Trophoblast cell (in vitro differentiated cells and primary cell): ENCODE results near the gene DDX53. TPM values are rescaled to one million over a fixed set of nuclear protein-coding genes. Genes with fewer than 3 reads are reported as not detected.

ENCODE experiments used
- DNase-seq, 2 donors: peaks; one replicate each; pipeline ENCODE4 v3.0.0-alpha.2; 2016
- H2AFZ ChIP-seq: 2 replicates; pipeline ENCODE4 v1.6.1; 2013; ENCODE audit warnings: low read length, moderate library complexity, mild to moderate bottlenecking; ENCODE audit not compliant: insufficient read depth, poor library complexity
- H2AK5ac ChIP-seq: 2 replicates; pipeline ENCODE4 v1.6.1; 2013; ENCODE audit warnings: mild to moderate bottlenecking, low read length
- H2BK120ac ChIP-seq: 2 replicates; pipeline ENCODE4 v1.6.1; 2013; ENCODE audit warnings: low read length, mild to moderate bottlenecking, moderate library complexity; ENCODE audit not compliant: insufficient read depth, poor library complexity
- H2BK12ac ChIP-seq: 2 replicates; pipeline ENCODE4 v1.6.1; 2013; ENCODE audit warnings: mild to moderate bottlenecking, low read length, moderate library complexity
- H2BK5ac ChIP-seq: 2 replicates; pipeline ENCODE4 v1.6.1; 2013; ENCODE audit warnings: low read length, low read depth, moderate library complexity, mild to moderate bottlenecking; ENCODE audit not compliant: poor library complexity
- H3K14ac ChIP-seq: 2 replicates; pipeline ENCODE4 v1.6.1; 2013; ENCODE audit warnings: mild to moderate bottlenecking, low read length
- H3K18ac ChIP-seq: 2 replicates; pipeline ENCODE4 v1.6.1; 2013; ENCODE audit warnings: mild to moderate bottlenecking, low read length
- H3K23ac ChIP-seq: 2 replicates; pipeline ENCODE4 v1.6.1; 2013; ENCODE audit warnings: low read length
- H3K27ac ChIP-seq: 2 replicates; pipeline ENCODE4 v1.5.1; 2013; ENCODE audit warnings: low read depth, mild to moderate bottlenecking, inconsistent platforms, low read length, moderate library complexity
- H3K27me3 ChIP-seq: 2 replicates; pipeline ENCODE4 v1.6.1; 2013; ENCODE audit warnings: inconsistent platforms, mild to moderate bottlenecking, low read length, moderate library complexity; ENCODE audit not compliant: insufficient read depth
- H3K36me3 ChIP-seq, 2 experiments: 1 replicate in 1 of 2; 2 replicates in 1 of 2; pipeline ENCODE4 v1.6.1; 2013; ENCODE audit warnings: low read length in 2 of 2, mild to moderate bottlenecking in 2 of 2, moderate library complexity in 1 of 2; ENCODE audit not compliant: insufficient read depth in 2 of 2, control insufficient read depth in 1 of 2
- H3K4ac ChIP-seq: 2 replicates; pipeline ENCODE4 v1.6.1; 2013; ENCODE audit warnings: low read depth, mild to moderate bottlenecking, low read length, moderate library complexity
- H3K4me1 ChIP-seq, 2 experiments: 1 replicate in 1 of 2; 2 replicates in 1 of 2; pipeline ENCODE4 v1.6.1; 2013; ENCODE audit warnings: low read length in 2 of 2, mild to moderate bottlenecking in 2 of 2, moderate library complexity in 1 of 2; ENCODE audit not compliant: insufficient read depth in 2 of 2, control insufficient read depth in 1 of 2
- H3K4me2 ChIP-seq: 2 replicates; pipeline ENCODE4 v1.6.1; 2013; ENCODE audit warnings: inconsistent platforms, mild to moderate bottlenecking, low read length, moderate library complexity
- H3K4me3 ChIP-seq: 2 replicates; pipeline ENCODE4 v1.5.1; 2013; ENCODE audit warnings: mild to moderate bottlenecking, low read depth, low read length, inconsistent platforms
- H3K79me1 ChIP-seq: one replicate; pipeline ENCODE4 v1.6.1; 2013; ENCODE audit warnings: low read length
- H3K79me2 ChIP-seq: 2 replicates; pipeline ENCODE4 v1.6.1; 2013; ENCODE audit warnings: low read length, mild to moderate bottlenecking; ENCODE audit not compliant: control insufficient read depth, insufficient read depth, poor library complexity
- H3K9ac ChIP-seq: 2 replicates; pipeline ENCODE4 v1.6.1; 2013; ENCODE audit warnings: mild to moderate bottlenecking, low read length
- H3K9me3 ChIP-seq: 2 replicates; pipeline ENCODE4 v1.6.1; 2013; ENCODE audit warnings: low read depth, mild to moderate bottlenecking, control low read depth, inconsistent platforms, low read length; ENCODE audit not compliant: insufficient read depth
- H4K12ac ChIP-seq: 2 replicates; pipeline ENCODE4 v1.6.1; 2013; ENCODE audit warnings: low read depth, mild to moderate bottlenecking, low read length, moderate library complexity
- H4K8ac ChIP-seq: 2 replicates; pipeline ENCODE4 v1.6.1; 2013; ENCODE audit warnings: low read depth, mild to moderate bottlenecking, low read length, moderate library complexity
- H4K91ac ChIP-seq: one replicate; pipeline ENCODE4 v1.6.1; 2013; ENCODE audit warnings: low read depth, mild to moderate bottlenecking, low read length, moderate library complexity
- WGBS: extraction: QIAGEN DNeasy Blood & Tissue Kit; methylation state at CpG from one replicate; pipeline ENCODE4 v1.1.7; 2013; ENCODE audit warnings: missing lambda C conversion rate; ENCODE audit not compliant: insufficient read length, insufficient coverage; ENCODE audit errors: extremely low coverage; 5-methylcytosine and 5-hydroxymethylcytosine counted together
- polyA plus RNA-seq: library from polyadenylated mRNA; stranded (reverse); fragments of 200-250 nt; gene quantifications from 2 replicates; pipeline ENCODE4 v1.2.3, GENCODE V29; 2013

Gene DDX53
- not detected in 2 replicates for polyA plus RNA-seq

DNA sequence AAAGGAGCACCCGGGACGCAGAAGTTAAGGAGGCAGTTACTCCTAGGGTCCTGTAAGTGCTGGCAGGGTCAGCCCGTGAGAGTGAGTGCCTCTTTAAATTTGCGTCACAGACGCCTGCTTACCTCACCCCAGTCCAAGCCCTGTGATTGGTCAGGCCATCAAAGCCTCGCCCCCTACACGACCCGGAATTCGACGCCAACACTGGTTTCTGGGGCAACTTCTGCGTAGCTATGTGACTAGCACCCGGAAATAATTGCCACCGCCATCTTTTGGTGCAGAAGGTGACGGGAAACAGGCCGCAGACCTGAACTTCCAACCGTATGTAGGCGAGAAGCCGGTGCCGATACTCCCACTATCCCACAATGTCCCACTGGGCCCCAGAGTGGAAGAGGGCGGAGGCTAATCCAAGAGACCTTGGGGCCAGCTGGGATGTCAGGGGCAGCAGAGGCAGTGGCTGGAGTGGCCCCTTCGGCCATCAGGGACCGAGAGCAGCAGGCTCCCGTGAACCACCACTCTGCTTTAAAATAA lies at the start of gene DDX53:
Gene DDX53 (plus strand): TSS at position 265 of the 528 bp plus-strand sequence. CDS start 98 bp downstream, at position 363.
- H3K9me3 ChIP-seq: no peaks in the 10 kb centered on the region
- H2AFZ ChIP-seq: no peak within 1 kb of the TSS
- H3K27me3 ChIP-seq: no peaks in the 10 kb centered on the region
- H3K36me3 ChIP-seq: no peaks in the 10 kb centered on the region
- no CpG with 5 or more reads among the region's 23 CpGs for WGBS
- no peak within 1 kb of the TSS for H3K4me2 ChIP-seq
- H3K79me2 ChIP-seq: no peaks in the 10 kb centered on the region
- no peak within 1 kb of the TSS for H3K4me3 ChIP-seq
- no peak within 1 kb of the TSS for H2BK12ac ChIP-seq
- H3K9ac ChIP-seq: no peak within 1 kb of the TSS
- H2BK5ac ChIP-seq: no peak within 1 kb of the TSS
- H3K14ac ChIP-seq: no peak within 1 kb of the TSS
- no peaks in the 10 kb centered on the region for H3K79me1 ChIP-seq
- H4K12ac ChIP-seq: no peak within 1 kb of the TSS
- H3K4ac ChIP-seq: no peak within 1 kb of the TSS
- H2AK5ac ChIP-seq: no peak within 1 kb of the TSS
- no peak within 1 kb of the TSS for H3K23ac ChIP-seq
- no peak within 1 kb of the TSS for H4K8ac ChIP-seq
- H3K18ac ChIP-seq: no peak within 1 kb of the TSS
- no peaks in the 10 kb centered on the region for H3K4me1 ChIP-seq
- H2BK120ac ChIP-seq: no peak within 1 kb of the TSS
- H4K91ac ChIP-seq: no peak within 1 kb of the TSS
- H3K27ac ChIP-seq: no peak within 1 kb of the TSS
- no peak for DNase-seq

DNA sequence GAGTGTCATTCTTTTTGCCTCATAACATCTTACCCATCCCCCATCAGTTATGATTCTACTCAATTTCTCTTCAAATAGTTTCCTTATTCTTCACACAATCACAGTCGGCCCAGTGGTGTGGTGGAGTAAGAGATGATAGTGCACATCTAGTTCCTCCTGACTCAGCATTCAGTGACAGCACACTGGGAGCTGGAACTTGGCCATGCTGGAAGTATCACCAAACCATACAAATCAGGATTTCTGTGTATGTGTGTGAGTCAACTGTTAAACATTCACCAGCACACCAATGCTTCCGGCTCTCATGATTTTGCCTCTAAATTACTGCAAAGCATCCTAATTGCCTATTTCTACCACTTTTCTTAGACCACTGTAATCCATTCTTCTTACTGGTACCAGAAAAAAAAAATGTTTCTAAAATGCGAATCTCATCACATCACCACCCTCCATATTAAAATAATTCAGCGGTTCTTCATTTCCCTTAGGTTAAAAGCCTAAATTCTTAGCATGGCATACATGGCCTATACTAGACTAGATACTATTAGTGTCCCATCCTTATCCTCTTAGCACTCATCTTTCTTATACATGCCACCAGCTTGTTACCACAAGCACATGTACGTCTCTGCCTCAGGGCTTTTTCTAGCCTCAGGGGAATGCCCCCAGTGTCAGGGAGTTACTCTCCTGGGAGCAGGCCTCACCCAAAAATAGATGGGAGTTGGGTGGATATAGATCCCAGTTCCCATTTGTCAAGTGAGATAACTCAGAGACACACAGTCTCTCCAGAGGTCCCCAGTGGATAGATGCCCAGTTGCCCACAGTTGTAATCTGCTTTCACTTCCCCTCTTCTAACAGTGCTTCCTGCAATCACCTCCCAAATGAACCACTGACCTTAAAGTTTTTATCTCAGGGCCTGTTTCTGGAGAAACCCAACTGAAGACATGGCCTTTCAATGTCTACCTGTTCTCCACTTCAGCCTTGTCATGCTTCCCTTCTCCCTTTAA lies 49.2 kb upstream of the DDX53 start:
- Histone ChIP-seq H3K4me3 (no peak overlapping the region), H3K9ac (no peak overlapping the region), H3K14ac (no peak overlapping the region), H3K4me2 (no peak overlapping the region), H3K79me1 (no peaks in the 10 kb centered on the region), H3K23ac (no peak overlapping the region), H2BK120ac (no peak overlapping the region), H2AK5ac (no peak overlapping the region), H3K18ac (no peak overlapping the region), H2BK5ac (no peak overlapping the region), H3K27ac (no peak overlapping the region), H3K4me1 (no peaks in the 10 kb centered on the region), H3K79me2 (no peaks in the 10 kb centered on the region), H3K9me3 (no peaks in the 10 kb centered on the region), H3K27me3 (no peaks in the 10 kb centered on the region), H3K4ac (no peak overlapping the region), H4K91ac (no peak overlapping the region), H3K36me3 (no peaks in the 10 kb centered on the region), H2AFZ (no peak overlapping the region), H2BK12ac (no peak overlapping the region), H4K8ac (no peak overlapping the region), H4K12ac (no peak overlapping the region)
- WGBS: no CpG with 5 or more reads among the region's 5 CpGs
- peak in 1 of 2 donors; percentile 7 for DNase-seq

DNA sequence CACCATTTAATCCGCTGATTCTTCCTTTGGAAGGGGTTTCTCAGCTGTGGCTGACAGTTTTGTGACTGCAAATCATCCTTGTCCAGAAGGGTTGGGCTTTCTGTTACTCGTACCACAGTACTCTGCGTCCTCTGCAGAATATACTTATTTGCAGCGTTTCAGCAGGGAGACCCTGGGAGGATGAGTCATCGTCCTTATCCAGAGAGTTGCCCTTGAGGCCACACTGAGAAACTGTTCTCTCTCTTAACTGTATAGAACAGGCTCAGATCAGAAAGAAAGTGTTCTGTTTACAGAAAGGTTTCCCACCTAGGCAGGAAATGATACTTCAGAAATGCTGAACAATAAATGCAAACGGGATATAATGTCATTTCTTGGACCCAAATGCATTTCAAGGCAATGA lies 47.8 kb upstream of the DDX53 start:
- Histone ChIP-seq H3K36me3 (no peaks in the 10 kb centered on the region), H3K4ac (no peak overlapping the region), H2BK12ac (no peak overlapping the region), H3K79me2 (no peaks in the 10 kb centered on the region), H3K27me3 (no peaks in the 10 kb centered on the region), H3K14ac (no peak overlapping the region), H3K27ac (no peak overlapping the region), H4K91ac (no peak overlapping the region), H4K8ac (no peak overlapping the region), H3K4me2 (no peak overlapping the region), H2AK5ac (no peak overlapping the region), H3K18ac (no peak overlapping the region), H3K4me3 (no peak overlapping the region), H2BK120ac (no peak overlapping the region), H4K12ac (no peak overlapping the region), H3K9ac (no peak overlapping the region), H3K4me1 (no peaks in the 10 kb centered on the region), H2BK5ac (no peak overlapping the region), H3K23ac (no peak overlapping the region), H2AFZ (no peak overlapping the region), H3K79me1 (no peaks in the 10 kb centered on the region), H3K9me3 (no peaks in the 10 kb centered on the region)
- WGBS: no CpG with 5 or more reads among the region's 6 CpGs
- no peak for DNase-seq

DNA sequence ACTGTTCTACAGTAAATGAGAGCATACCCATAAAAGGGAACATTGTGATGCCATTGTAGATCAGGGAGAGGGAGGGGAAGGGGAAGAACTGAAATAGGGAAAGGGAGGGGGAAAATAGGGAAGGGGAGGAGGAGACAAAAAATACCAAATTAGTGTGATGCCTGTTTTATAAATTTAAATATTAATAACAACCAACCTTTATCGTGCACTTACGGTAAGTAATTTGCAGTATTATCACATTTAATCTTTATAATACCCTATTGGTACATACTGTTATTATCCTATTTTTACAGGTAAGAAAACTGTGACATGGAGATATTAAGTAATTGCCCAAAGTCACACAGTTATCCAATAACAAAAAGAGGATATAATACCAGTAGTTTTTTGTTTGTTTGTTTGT lies 41.5 kb upstream of the DDX53 start:
- Histone ChIP-seq H3K18ac (no peak overlapping the region), H4K91ac (no peak overlapping the region), H3K4me1 (no peaks in the 10 kb centered on the region), H2BK12ac (no peak overlapping the region), H3K9ac (no peak overlapping the region), H3K36me3 (no peaks in the 10 kb centered on the region), H4K12ac (no peak overlapping the region), H2BK5ac (no peak overlapping the region), H2AFZ (no peak overlapping the region), H3K14ac (no peak overlapping the region), H3K27me3 (no peaks in the 10 kb centered on the region), H3K27ac (no peak overlapping the region), H3K4ac (no peak overlapping the region), H3K9me3 (no peaks in the 10 kb centered on the region), H3K23ac (no peak overlapping the region), H3K4me3 (no peak overlapping the region), H4K8ac (no peak overlapping the region), H3K79me2 (no peaks in the 10 kb centered on the region), H2AK5ac (no peak overlapping the region), H3K79me1 (no peaks in the 10 kb centered on the region), H3K4me2 (no peak overlapping the region), H2BK120ac (no peak overlapping the region)
- whole genome bisulfite sequencing: no CpG with 5 or more reads among the region's 2 CpGs
- DNase-seq: no peak
